Gastrocnemius medialis (tissue), 4 donors: ENCODE measurements around the gene DOP1B.

Experiments
- POLR2A ChIP-seq, 2 donors: fragments of 450-650 bp; IDR thresholded peaks; one replicate each; pipeline ENCODE4 v1.6.1; 2017; ENCODE audit warnings: antibody characterized with exemption in 2 of 2, mild to moderate bottlenecking in 2 of 2, moderate library complexity in 2 of 2
- TF ChIP-seq, protein P1 (sequence below), 5 experiments: fragments of 450-650 bp in 3 of 5; fragments of 200-600 bp in 2 of 5; sonication (generic) in 2 of 5; IDR thresholded peaks in 4 of 5; conservative IDR thresholded peaks in 1 of 5; 1 replicate in 4 of 5; 2 replicates in 1 of 5; pipeline ENCODE4 v1.5.1; 2016 to 2019; ENCODE audit warnings: antibody characterized with exemption in 5 of 5, mild to moderate bottlenecking in 3 of 5, moderate library complexity in 3 of 5

DNA sequence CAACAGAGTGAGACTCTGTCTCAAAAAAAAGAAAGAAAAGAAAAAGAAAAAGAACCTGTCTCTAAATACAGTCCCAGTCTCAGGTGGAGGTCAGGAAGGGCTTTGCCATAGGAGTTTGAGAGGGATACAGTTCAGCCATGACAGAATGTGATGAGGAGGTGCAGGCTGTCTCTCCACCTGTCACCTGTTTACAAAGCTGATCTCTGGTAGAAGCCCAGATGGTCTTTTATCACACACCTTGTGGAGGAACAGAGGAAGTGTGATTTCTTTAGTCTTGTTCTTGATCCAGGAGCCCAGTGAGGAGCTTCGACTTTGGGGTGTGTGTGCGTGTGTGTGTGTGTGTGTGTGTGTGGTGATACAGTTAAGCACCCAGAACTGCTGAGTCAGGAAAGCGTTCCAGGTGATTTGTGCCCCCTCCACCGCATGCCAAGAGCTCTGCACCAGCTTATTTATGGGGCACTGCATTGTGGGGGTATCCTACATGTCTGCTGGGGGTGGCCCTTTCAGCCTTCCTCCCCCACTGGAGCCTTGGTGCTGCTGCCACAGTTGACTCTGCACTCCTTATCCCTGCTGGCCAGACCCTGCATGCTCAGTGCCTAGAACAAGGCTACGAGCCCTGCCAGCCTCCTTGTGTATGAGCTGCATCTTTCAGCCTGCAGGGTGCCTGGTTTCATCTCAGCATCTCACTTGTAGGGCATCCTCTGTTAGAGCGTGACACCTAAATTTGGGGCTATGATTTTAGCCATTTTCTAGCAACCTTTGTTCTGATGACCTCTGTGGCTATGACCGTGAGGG lies 19.3 kb downstream of the DOP1B start:
- TF ChIP-seq POLR2A (IDR thresholded peaks at IDR 0.05), result no peak
- TF ChIP-seq, protein P1, sequence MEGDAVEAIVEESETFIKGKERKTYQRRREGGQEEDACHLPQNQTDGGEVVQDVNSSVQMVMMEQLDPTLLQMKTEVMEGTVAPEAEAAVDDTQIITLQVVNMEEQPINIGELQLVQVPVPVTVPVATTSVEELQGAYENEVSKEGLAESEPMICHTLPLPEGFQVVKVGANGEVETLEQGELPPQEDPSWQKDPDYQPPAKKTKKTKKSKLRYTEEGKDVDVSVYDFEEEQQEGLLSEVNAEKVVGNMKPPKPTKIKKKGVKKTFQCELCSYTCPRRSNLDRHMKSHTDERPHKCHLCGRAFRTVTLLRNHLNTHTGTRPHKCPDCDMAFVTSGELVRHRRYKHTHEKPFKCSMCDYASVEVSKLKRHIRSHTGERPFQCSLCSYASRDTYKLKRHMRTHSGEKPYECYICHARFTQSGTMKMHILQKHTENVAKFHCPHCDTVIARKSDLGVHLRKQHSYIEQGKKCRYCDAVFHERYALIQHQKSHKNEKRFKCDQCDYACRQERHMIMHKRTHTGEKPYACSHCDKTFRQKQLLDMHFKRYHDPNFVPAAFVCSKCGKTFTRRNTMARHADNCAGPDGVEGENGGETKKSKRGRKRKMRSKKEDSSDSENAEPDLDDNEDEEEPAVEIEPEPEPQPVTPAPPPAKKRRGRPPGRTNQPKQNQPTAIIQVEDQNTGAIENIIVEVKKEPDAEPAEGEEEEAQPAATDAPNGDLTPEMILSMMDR (IDR thresholded peaks at IDR 0.05 in 4 of 5, conservative IDR thresholded peaks at IDR 0.05 in 1 of 5), result no peak
